ENCODE results near the gene NPHS1.

GRCh38 chr19:35785339-35785627 lies 67.0 kb downstream of the NPHS1 start:
- TF ChIP-seq POLR2AphosphoS5 (IDR thresholded peaks at IDR 0.05) (no peak), EP300 (IDR thresholded peaks at IDR 0.05) (no peak)

Data from stomach (tissue), 4 donors.